Upper lobe of left lung (tissue), 4 donors: ENCODE results near the gene ARHGEF12.

ENCODE experiments used
- CTCF ChIP-seq, 6 experiments: fragments of 450-650 bp in 4 of 6; fragments of 200-600 bp in 2 of 6; sonication (generic) in 2 of 6; IDR thresholded peaks; one replicate each; pipeline ENCODE4 v1.5.1; 2016 to 2019; ENCODE audit warnings: antibody characterized with exemption in 6 of 6
- EP300 ChIP-seq, 4 donors: sonication (generic); formaldehyde crosslinking; IDR thresholded peaks; one replicate each; pipeline ENCODE4 v1.5.1; 2017; ENCODE audit warnings: antibody characterized with exemption in 4 of 4, control low read depth in 2 of 4
- POLR2AphosphoS5 ChIP-seq, 2 donors: sonication (generic); formaldehyde crosslinking; IDR thresholded peaks; one replicate each; pipeline ENCODE4 v1.5.1; 2017; ENCODE audit warnings: antibody characterized with exemption in 2 of 2

- no peak for TF ChIP-seq CTCF (IDR thresholded peaks at IDR 0.05)
- TF ChIP-seq EP300 (IDR thresholded peaks at IDR 0.05), result no peak
- TF ChIP-seq POLR2AphosphoS5 (IDR thresholded peaks at IDR 0.05), result no peak
Observed at GRCh38 chr11:120314861-120315260, 21.4 kb upstream of the ARHGEF12 start.
